ENCODE data around the gene AKNAD1.

AKNAD1 gene

GRCh38 chr1:108851567-108851966 lies 5.3 kb downstream of the AKNAD1 start:
- Mint-ChIP-seq H3K27me3 (peaks cover 22% of the 10 kb centered on the region), H3K4me3 (no peak overlapping the region), H3K27ac (no peak overlapping the region), H3K9me3 (no peaks in the 10 kb centered on the region), H3K36me3 (ENCODE audit: low read depth) (no peaks in the 10 kb centered on the region), H3K4me1 (ENCODE audit: low read depth) (peaks cover 6% of the 10 kb centered on the region)

GRCh38 chr1:108850929-108851328 lies 6.0 kb downstream of the AKNAD1 start:
- Mint-ChIP-seq H3K27me3 (peaks cover 20% of the 10 kb centered on the region), H3K27ac (no peak overlapping the region), H3K36me3 (ENCODE audit: low read depth) (no peaks in the 10 kb centered on the region), H3K4me1 (ENCODE audit: low read depth) (peaks cover 6% of the 10 kb centered on the region), H3K9me3 (no peaks in the 10 kb centered on the region), H3K4me3 (no peak overlapping the region)

GRCh38 chr1:108848806-108849205 lies 8.1 kb downstream of the AKNAD1 start:
- Mint-ChIP-seq H3K4me3 (no peak overlapping the region), H3K27ac (no peak overlapping the region), H3K9me3 (no peaks in the 10 kb centered on the region), H3K4me1 (ENCODE audit: low read depth) (peaks cover 6% of the 10 kb centered on the region), H3K27me3 (peaks cover 10% of the 10 kb centered on the region), H3K36me3 (ENCODE audit: low read depth) (no peaks in the 10 kb centered on the region)

- H3K27ac Mint-ChIP-seq = no peak overlapping the region
- no peaks in the 10 kb centered on the region for H3K9me3 Mint-ChIP-seq
- H3K27me3 Mint-ChIP-seq = peaks cover 7% of the 10 kb centered on the region
- H3K4me3 Mint-ChIP-seq = no peak overlapping the region
- H3K36me3 Mint-ChIP-seq (ENCODE audit: low read depth) = no peaks in the 10 kb centered on the region
- peaks cover 3% of the 10 kb centered on the region for H3K4me1 Mint-ChIP-seq (ENCODE audit: low read depth)
Observed at GRCh38 chr1:108847494-108847893, 9.4 kb downstream of the AKNAD1 start.

GRCh38 chr1:108845991-108846390 lies 10.9 kb downstream of the AKNAD1 start:
- Mint-ChIP-seq H3K9me3 (no peaks in the 10 kb centered on the region), H3K4me3 (no peak overlapping the region), H3K27me3 (peaks cover 2% of the 10 kb centered on the region), H3K36me3 (ENCODE audit: low read depth) (no peaks in the 10 kb centered on the region), H3K4me1 (ENCODE audit: low read depth) (no peaks in the 10 kb centered on the region), H3K27ac (no peak overlapping the region)

- no peak overlapping the region for H3K27ac Mint-ChIP-seq
- no peaks in the 10 kb centered on the region for H3K27me3 Mint-ChIP-seq
- H3K9me3 Mint-ChIP-seq = no peaks in the 10 kb centered on the region
- no peaks in the 10 kb centered on the region for H3K4me1 Mint-ChIP-seq (ENCODE audit: low read depth)
- no peaks in the 10 kb centered on the region for H3K36me3 Mint-ChIP-seq (ENCODE audit: low read depth)
- no peak overlapping the region for H3K4me3 Mint-ChIP-seq
Observed at GRCh38 chr1:108845446-108845845, 11.4 kb downstream of the AKNAD1 start.

GRCh38 chr1:108843390-108844137 lies 13.3 kb downstream of the AKNAD1 start:
- no peaks in the 10 kb centered on the region for H3K36me3 Mint-ChIP-seq (ENCODE audit: low read depth)
- no peaks in the 10 kb centered on the region for H3K27me3 Mint-ChIP-seq
- no peak overlapping the region for H3K27ac Mint-ChIP-seq

GRCh38 chr1:108842525-108843181 lies 14.2 kb downstream of the AKNAD1 start:
- H3K27me3 Mint-ChIP-seq = no peaks in the 10 kb centered on the region
- H3K9me3 Mint-ChIP-seq = no peaks in the 10 kb centered on the region
- no peak overlapping the region for H3K4me3 Mint-ChIP-seq
- H3K36me3 Mint-ChIP-seq (ENCODE audit: low read depth) = no peaks in the 10 kb centered on the region
- no peaks in the 10 kb centered on the region for H3K4me1 Mint-ChIP-seq (ENCODE audit: low read depth)
- no peak overlapping the region for H3K27ac Mint-ChIP-seq

More at GRCh38 chr1:108843390-108844137, 13.3 kb downstream of the AKNAD1 start:
- no peaks in the 10 kb centered on the region for H3K4me1 Mint-ChIP-seq (ENCODE audit: low read depth)
- H3K9me3 Mint-ChIP-seq = no peaks in the 10 kb centered on the region
- H3K4me3 Mint-ChIP-seq = no peak overlapping the region

GRCh38 chr1:108841703-108842102 lies 15.2 kb downstream of the AKNAD1 start:
- H3K27me3 Mint-ChIP-seq = no peaks in the 10 kb centered on the region
- H3K9me3 Mint-ChIP-seq = no peaks in the 10 kb centered on the region
- H3K4me3 Mint-ChIP-seq = no peak overlapping the region
- H3K27ac Mint-ChIP-seq = no peak overlapping the region
- no peaks in the 10 kb centered on the region for H3K4me1 Mint-ChIP-seq (ENCODE audit: low read depth)
- H3K36me3 Mint-ChIP-seq (ENCODE audit: low read depth) = no peaks in the 10 kb centered on the region

GRCh38 chr1:108832929-108833328 lies 24.0 kb downstream of the AKNAD1 start:
- no peaks in the 10 kb centered on the region for H3K27me3 Mint-ChIP-seq
- no peaks in the 10 kb centered on the region for H3K4me1 Mint-ChIP-seq (ENCODE audit: low read depth)
- no peaks in the 10 kb centered on the region for H3K36me3 Mint-ChIP-seq (ENCODE audit: low read depth)
- H3K27ac Mint-ChIP-seq = no peak overlapping the region
- H3K4me3 Mint-ChIP-seq = no peak overlapping the region
- no peaks in the 10 kb centered on the region for H3K9me3 Mint-ChIP-seq

- Mint-ChIP-seq H3K27ac (no peak overlapping the region), H3K9me3 (no peaks in the 10 kb centered on the region), H3K4me1 (ENCODE audit: low read depth) (no peaks in the 10 kb centered on the region), H3K36me3 (ENCODE audit: low read depth) (no peaks in the 10 kb centered on the region), H3K4me3 (no peak overlapping the region), H3K27me3 (no peaks in the 10 kb centered on the region)
Observed at GRCh38 chr1:108831225-108831624, 25.7 kb downstream of the AKNAD1 start.

- Mint-ChIP-seq H3K27ac (no peak overlapping the region), H3K4me1 (ENCODE audit: low read depth) (no peaks in the 10 kb centered on the region), H3K4me3 (no peak overlapping the region), H3K27me3 (no peaks in the 10 kb centered on the region), H3K36me3 (ENCODE audit: low read depth) (no peaks in the 10 kb centered on the region), H3K9me3 (no peaks in the 10 kb centered on the region)
Observed at GRCh38 chr1:108830119-108831008, 26.5 kb downstream of the AKNAD1 start.

GRCh38 chr1:108829498-108829916 lies 27.4 kb downstream of the AKNAD1 start:
- no peaks in the 10 kb centered on the region for H3K9me3 Mint-ChIP-seq
- H3K4me3 Mint-ChIP-seq = no peak overlapping the region
- no peaks in the 10 kb centered on the region for H3K36me3 Mint-ChIP-seq (ENCODE audit: low read depth)
- no peaks in the 10 kb centered on the region for H3K27me3 Mint-ChIP-seq
- no peaks in the 10 kb centered on the region for H3K4me1 Mint-ChIP-seq (ENCODE audit: low read depth)
- no peak overlapping the region for H3K27ac Mint-ChIP-seq

GRCh38 chr1:108828074-108828961 lies 28.6 kb downstream of the AKNAD1 start:
- no peak overlapping the region for H3K4me3 Mint-ChIP-seq
- H3K27ac Mint-ChIP-seq = no peak overlapping the region
- H3K9me3 Mint-ChIP-seq = no peaks in the 10 kb centered on the region
- H3K4me1 Mint-ChIP-seq (ENCODE audit: low read depth) = no peaks in the 10 kb centered on the region
- H3K27me3 Mint-ChIP-seq = no peaks in the 10 kb centered on the region
- H3K36me3 Mint-ChIP-seq (ENCODE audit: low read depth) = no peaks in the 10 kb centered on the region
